HepG2 (cell line): ENCODE data around the gene NAA16. TPM values are rescaled to one million over a fixed set of nuclear protein-coding genes. Genes with fewer than 3 reads are reported as not detected.

Experiments used
- ATAC-seq: fragments of 200-7000 bp; cut with Tn5 transposase; 3 replicates; pipeline ENCODE4 v1.9.1; 2020; ENCODE audit warnings: mild to moderate bottlenecking, moderate library complexity
- BruUV-seq: library from RNA; stranded (reverse); fragments of 400-500 nt; replicated peaks from 2 replicates; lab custom pipeline; 2021; lab: Mats Ljungman, UMichigan
- CTCF ChIA-PET: fragments of 300-600 bp; formaldehyde crosslinking; extraction: SDS; loops from one replicate; lab custom pipeline; 2021; ENCODE audit warnings: low total read pairs, inconsistent platforms, low intra/inter-chr PET ratio; lab: Yijun Ruan, JAX
- POLR2A ChIA-PET: fragments of 350-600 bp; sonication (Branson Sonifier 250); formaldehyde crosslinking; loops from one replicate; lab custom pipeline; 2020; ENCODE audit warnings: antibody characterized with exemption, inconsistent platforms; lab: Yijun Ruan, JAX
- DNase-seq: peaks from one replicate; pipeline ENCODE4 v3.0.0-alpha.2; 2015; ENCODE audit warnings: low spot score
- FAIRE-seq: peaks from 3 replicates; lab custom pipeline; 2011; peaks lifted over from hg19 to GRCh38; lab: Jason Lieb, UNC
- H2AFZ ChIP-seq: one replicate; pipeline ENCODE4 v1.6.1; 2011; ENCODE audit warnings: low read length, inconsistent platforms
- H3K27ac ChIP-seq: fragments of 300-600 bp; 3 replicates; pipeline ENCODE4 v1.8.0; 2011; ENCODE audit warnings: mixed run types, mild to moderate bottlenecking, mixed read lengths, low read length, inconsistent platforms; ENCODE audit not compliant: insufficient read depth; ENCODE audit errors: extremely low read length
- H3K27me3 ChIP-seq, 2 experiments: fragments of 200-600 bp in 1 of 2; 2 replicates in 1 of 2; 3 replicates in 1 of 2; pipeline versions ENCODE4 v1.6.0 to v1.8.0; 2011; ENCODE audit warnings: low read length in 2 of 2, mild to moderate bottlenecking in 2 of 2, moderate library complexity in 2 of 2, inconsistent platforms in 1 of 2; ENCODE audit not compliant: insufficient read depth in 2 of 2, control insufficient read depth in 1 of 2
- H3K36me3 ChIP-seq, 2 experiments: fragments of 200-600 bp in 1 of 2; replicated peaks in 1 of 2; 2 replicates in 1 of 2; 3 replicates in 1 of 2; pipeline versions ENCODE4 v1.5.1 to v1.8.0; 2011; ENCODE audit warnings: low read length in 2 of 2, inconsistent platforms in 1 of 2; ENCODE audit not compliant: insufficient read depth in 2 of 2, control insufficient read depth in 1 of 2
- H3K4me1 ChIP-seq: 2 replicates; pipeline ENCODE4 v1.5.1; 2012; ENCODE audit warnings: low read length, inconsistent platforms; ENCODE audit not compliant: insufficient read depth
- H3K4me2 ChIP-seq: 2 replicates; pipeline ENCODE4 v1.6.0; 2011; ENCODE audit warnings: low read depth, low read length, inconsistent platforms
- H3K4me3 ChIP-seq, 3 experiments: fragments of 200-600 bp in 1 of 3; sonication (generic), shearing (Covaris generic) in 1 of 3; replicated peaks in 1 of 3; 2 replicates each; pipeline ENCODE4 v1.5.1; 2011 to 2016; ENCODE audit warnings: low read length in 3 of 3, inconsistent platforms in 2 of 3, low read depth in 2 of 3, mild to moderate bottlenecking in 2 of 3, control low read depth in 1 of 3, mixed read lengths in 1 of 3; ENCODE audit not compliant: insufficient read depth in 1 of 3
- H3K79me2 ChIP-seq: one replicate; pipeline ENCODE4 v1.6.1; 2011; ENCODE audit warnings: low read length, inconsistent platforms; ENCODE audit not compliant: insufficient read depth
- H3K9ac ChIP-seq: 2 replicates; pipeline ENCODE4 v1.6.0; 2011; ENCODE audit warnings: mild to moderate bottlenecking, low read depth, low read length, inconsistent platforms; ENCODE audit not compliant: insufficient read depth
- H3K9me3 ChIP-seq: 2 replicates; pipeline ENCODE4 v1.5.1; 2012; ENCODE audit warnings: mild to moderate bottlenecking, low read length
- H4K20me1 ChIP-seq: 2 replicates; pipeline ENCODE4 v1.6.0; 2011; ENCODE audit warnings: inconsistent platforms, mild to moderate bottlenecking, low read length, moderate library complexity; ENCODE audit not compliant: insufficient read depth
- KDM5B ChIP-seq: sonication (generic); formaldehyde crosslinking; IDR thresholded peaks from 2 replicates; pipeline ENCODE4 v1.4.0; 2020; ENCODE audit warnings: missing genetic modification reagents, mild to moderate bottlenecking, borderline replicate concordance
- NCOR1 ChIP-seq: fragments of 200-600 bp; sonication (generic); IDR thresholded peaks from 2 replicates; pipeline ENCODE4 v1.7.0; 2017; ENCODE audit warnings: antibody characterized with exemption, low read length, borderline replicate concordance
- SCMH1 ChIP-seq: sonication (generic); formaldehyde crosslinking; IDR thresholded peaks from 2 replicates; pipeline ENCODE4 v1.9.0; 2021; ENCODE audit warnings: missing genetic modification reagents, mild to moderate bottlenecking, borderline replicate concordance
- ZFY ChIP-seq: sonication (generic); formaldehyde crosslinking; IDR thresholded peaks from 2 replicates; pipeline ENCODE4 v1.4.0; 2020; ENCODE audit warnings: missing genetic modification reagents
- ZIK1 ChIP-seq: sonication (generic); formaldehyde crosslinking; IDR thresholded peaks from 2 replicates; pipeline ENCODE4 v1.5.0; 2020; ENCODE audit warnings: mild to moderate bottlenecking, low read depth, missing genetic modification reagents, borderline replicate concordance
- ZNF33A ChIP-seq: sonication (generic); formaldehyde crosslinking; IDR thresholded peaks from 2 replicates; pipeline ENCODE4 v1.5.1; 2020; ENCODE audit warnings: missing genetic modification reagents, mild to moderate bottlenecking, moderate library complexity, borderline replicate concordance
- WGBS: methylation state at CpG from one replicate; pipeline ENCODE4 v1.1.6; 2017; ENCODE audit warnings: low lambda C conversion rate; 5-methylcytosine and 5-hydroxymethylcytosine counted together
- in situ Hi-C: cut with HindIII; loops from 2 replicates; pipeline ENCODE4 v1.10.0; 2017; ENCODE audit warnings: low pct_unique_long_range_greater_than_20kb; ENCODE audit not compliant: extremely low pct_ligation_motif_present
- intact Hi-C: fragments of 100-400 bp; cut with micrococcal nuclease; formaldehyde crosslinking; loops from one replicate; pipeline ENCODE4 v1.10.0; 2022; ENCODE audit not compliant: unreplicated experiment
- polyA plus RNA-seq, 8 experiments: library from polyadenylated mRNA; depleted of rRNA in 3 of 8; stranded (reverse) in 7 of 8; unstranded in 1 of 8; fragments of >200 nt; fragmentation: Illumina TruSeq in 4 of 8; extraction: Trizol in 4 of 8; gene quantifications; 2 replicates each; pipeline versions ENCODE4 v1.2.1 to v1.2.3, GENCODE V29; 2011 to 2016; ENCODE audit warnings: low read depth in 4 of 8, missing spikeins in 1 of 8, mixed read lengths in 1 of 8; ENCODE audit not compliant: insufficient read depth in 1 of 8
- total RNA-seq, 5 experiments: library from RNA; depleted of rRNA; stranded (reverse); fragments of >200 nt; fragmentation: Illumina TruSeq; extraction: Trizol; gene quantifications; 2 replicates each; pipeline ENCODE4 v1.2.3, GENCODE V29; 2016; ENCODE audit warnings: low read depth in 1 of 5
- TF ChIP-seq, protein P1 (sequence below): sonication (generic); formaldehyde crosslinking; IDR thresholded peaks from 2 replicates; pipeline ENCODE4 v1.4.0; 2020; ENCODE audit warnings: mild to moderate bottlenecking, missing genetic modification reagents
- TF ChIP-seq, protein P2 (sequence below): IDR thresholded peaks from 2 replicates; pipeline ENCODE4 v1.6.1; 2012; ENCODE audit warnings: low read length, improper control_type of control experiment
- TF ChIP-seq, protein P3 (sequence below): sonication (generic); formaldehyde crosslinking; conservative IDR thresholded peaks from 2 replicates; pipeline ENCODE4 v1.4.0; 2020; ENCODE audit warnings: missing genetic modification reagents
- TF ChIP-seq, protein P4 (sequence below): sonication (generic); formaldehyde crosslinking; IDR thresholded peaks from 2 replicates; pipeline ENCODE4 v1.8.0; 2022; ENCODE audit warnings: missing genetic modification reagents, mild to moderate bottlenecking, inconsistent platforms, borderline replicate concordance

Gene NAA16
- total and polyA plus RNA-seq, 2 of the 13 experiments (the other 11 are each of a cell fraction or from before 2014, with no cell fraction given), result 9.2 to 15.1 TPM

DNA sequence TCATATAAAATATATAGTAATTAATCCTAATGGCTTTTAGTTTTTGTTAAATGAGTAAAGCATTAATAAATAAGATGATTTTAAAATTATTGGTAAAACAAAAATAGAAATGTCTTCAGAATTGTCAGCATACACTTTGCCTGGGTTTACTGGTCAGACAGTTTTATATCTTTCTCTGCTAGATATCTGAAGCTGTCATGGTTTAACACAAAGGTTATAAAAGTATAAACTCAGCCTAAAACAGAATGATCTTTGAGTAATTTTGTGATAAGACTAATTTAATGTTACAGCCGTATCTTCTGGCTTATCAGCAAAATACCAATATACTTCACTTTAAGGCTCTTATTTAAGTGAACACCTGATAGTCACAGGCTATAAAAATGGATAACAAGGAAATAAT, 17.8 kb upstream of the NAA16 start (continued):
- TF ChIP-seq, protein P1, sequence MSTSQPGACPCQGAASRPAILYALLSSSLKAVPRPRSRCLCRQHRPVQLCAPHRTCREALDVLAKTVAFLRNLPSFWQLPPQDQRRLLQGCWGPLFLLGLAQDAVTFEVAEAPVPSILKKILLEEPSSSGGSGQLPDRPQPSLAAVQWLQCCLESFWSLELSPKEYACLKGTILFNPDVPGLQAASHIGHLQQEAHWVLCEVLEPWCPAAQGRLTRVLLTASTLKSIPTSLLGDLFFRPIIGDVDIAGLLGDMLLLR (CRISPR knock-in tag), result no peak
- TF ChIP-seq KDM5B (CRISPR knock-in tag) (no peak), SCMH1 (CRISPR knock-in tag) (no peak)
- TF ChIP-seq, protein P2, sequence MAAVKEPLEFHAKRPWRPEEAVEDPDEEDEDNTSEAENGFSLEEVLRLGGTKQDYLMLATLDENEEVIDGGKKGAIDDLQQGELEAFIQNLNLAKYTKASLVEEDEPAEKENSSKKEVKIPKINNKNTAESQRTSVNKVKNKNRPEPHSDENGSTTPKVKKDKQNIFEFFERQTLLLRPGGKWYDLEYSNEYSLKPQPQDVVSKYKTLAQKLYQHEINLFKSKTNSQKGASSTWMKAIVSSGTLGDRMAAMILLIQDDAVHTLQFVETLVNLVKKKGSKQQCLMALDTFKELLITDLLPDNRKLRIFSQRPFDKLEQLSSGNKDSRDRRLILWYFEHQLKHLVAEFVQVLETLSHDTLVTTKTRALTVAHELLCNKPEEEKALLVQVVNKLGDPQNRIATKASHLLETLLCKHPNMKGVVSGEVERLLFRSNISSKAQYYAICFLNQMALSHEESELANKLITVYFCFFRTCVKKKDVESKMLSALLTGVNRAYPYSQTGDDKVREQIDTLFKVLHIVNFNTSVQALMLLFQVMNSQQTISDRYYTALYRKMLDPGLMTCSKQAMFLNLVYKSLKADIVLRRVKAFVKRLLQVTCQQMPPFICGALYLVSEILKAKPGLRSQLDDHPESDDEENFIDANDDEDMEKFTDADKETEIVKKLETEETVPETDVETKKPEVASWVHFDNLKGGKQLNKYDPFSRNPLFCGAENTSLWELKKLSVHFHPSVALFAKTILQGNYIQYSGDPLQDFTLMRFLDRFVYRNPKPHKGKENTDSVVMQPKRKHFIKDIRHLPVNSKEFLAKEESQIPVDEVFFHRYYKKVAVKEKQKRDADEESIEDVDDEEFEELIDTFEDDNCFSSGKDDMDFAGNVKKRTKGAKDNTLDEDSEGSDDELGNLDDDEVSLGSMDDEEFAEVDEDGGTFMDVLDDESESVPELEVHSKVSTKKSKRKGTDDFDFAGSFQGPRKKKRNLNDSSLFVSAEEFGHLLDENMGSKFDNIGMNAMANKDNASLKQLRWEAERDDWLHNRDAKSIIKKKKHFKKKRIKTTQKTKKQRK, result no peak

DNA sequence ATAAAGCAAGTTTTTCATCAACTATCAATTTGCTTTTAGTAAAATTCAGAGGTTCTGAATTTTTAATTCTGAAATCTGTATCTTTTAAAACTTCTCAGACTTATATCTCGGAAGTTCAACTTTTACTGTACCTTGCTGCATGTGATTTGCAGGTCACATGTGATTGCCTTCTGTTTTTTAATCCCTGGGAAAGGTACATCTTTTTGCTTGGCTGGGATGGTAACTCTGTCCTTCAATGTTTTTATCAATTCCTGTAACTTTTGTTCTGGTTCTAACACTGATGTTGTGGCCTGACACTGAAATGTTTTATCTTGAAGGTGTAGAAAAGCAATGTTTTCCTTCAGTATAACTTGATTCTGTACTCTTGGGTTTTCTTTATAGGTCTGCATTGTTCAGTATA, 16.2 kb upstream of the NAA16 start:
- 86% methylated on average over 1 of the region's 1 CpG for WGBS
- Histone ChIP-seq H3K27ac (no peak overlapping the region), H3K36me3 (no peaks in the 10 kb centered on the region), H3K27me3 (peaks cover 0 to 8% of the 10 kb centered on the region in 2 experiments; a peak in 1 of 5 replicates), H3K4me2 (no peak overlapping the region), H2AFZ (no peak overlapping the region)
- ATAC-seq (no peak), DNase-seq (no peak)
- BruUV-seq, result no TSS peak
- TF ChIP-seq ZNF33A (CRISPR knock-in tag) (no peak), ZFY (CRISPR knock-in tag) (no peak), NCOR1 (no peak), ZIK1 (no peak)
- TF ChIP-seq, protein P3, sequence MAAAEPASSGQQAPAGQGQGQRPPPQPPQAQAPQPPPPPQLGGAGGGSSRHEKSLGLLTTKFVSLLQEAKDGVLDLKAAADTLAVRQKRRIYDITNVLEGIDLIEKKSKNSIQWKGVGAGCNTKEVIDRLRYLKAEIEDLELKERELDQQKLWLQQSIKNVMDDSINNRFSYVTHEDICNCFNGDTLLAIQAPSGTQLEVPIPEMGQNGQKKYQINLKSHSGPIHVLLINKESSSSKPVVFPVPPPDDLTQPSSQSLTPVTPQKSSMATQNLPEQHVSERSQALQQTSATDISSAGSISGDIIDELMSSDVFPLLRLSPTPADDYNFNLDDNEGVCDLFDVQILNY (CRISPR knock-in tag), result no peak
- TF ChIP-seq, protein P4, sequence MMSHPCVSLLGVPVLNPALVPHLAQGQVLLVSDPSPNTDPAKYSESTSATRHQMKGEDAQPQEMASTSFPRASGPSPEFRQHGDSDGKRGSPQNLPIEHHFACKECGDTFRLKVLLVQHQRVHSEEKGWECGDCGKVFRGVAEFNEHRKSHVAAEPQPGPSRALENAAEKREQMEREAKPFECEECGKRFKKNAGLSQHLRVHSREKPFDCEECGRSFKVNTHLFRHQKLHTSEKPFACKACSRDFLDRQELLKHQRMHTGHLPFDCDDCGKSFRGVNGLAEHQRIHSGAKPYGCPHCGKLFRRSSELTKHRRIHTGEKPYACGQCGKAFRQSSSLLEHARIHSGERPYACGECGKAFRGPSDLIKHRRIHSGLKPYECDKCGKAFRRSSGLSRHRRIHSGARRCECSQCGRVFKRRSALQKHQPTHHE, result no peak
- TF ChIP-seq, all 625 proteins: peak for 0
- H3K9ac ChIP-seq, result no peak overlapping the region
- in situ Hi-C loops (no loop called here), intact Hi-C loops (no loop called here)
- no peak overlapping the region for H3K4me3 ChIP-seq
- POLR2A ChIA-PET, result no interaction called here
- FAIRE-seq, result no peak
- H3K9me3 ChIP-seq, result peaks cover 4% of the 10 kb centered on the region; the same call in 1 of the 2 replicates
- no peaks in the 10 kb centered on the region for H4K20me1 ChIP-seq
- peaks cover 17% of the 10 kb centered on the region for H3K4me1 ChIP-seq
- CTCF ChIA-PET, result no interaction called here
- no peaks in the 10 kb centered on the region for H3K79me2 ChIP-seq
